ENCODE data around the gene UQCR11.

UQCR11 gene

GRCh38 chr19:1613808-1614570 is 8.7 kb upstream of the UQCR11 start:
- DNase-seq = no peak
- no peak for ATAC-seq (ENCODE audit: insufficient read depth, low read depth)
- TF ChIP-seq CTCF (IDR thresholded peaks at IDR 0.05; ENCODE audit: borderline replicate concordance, extremely low read depth, low read length, poor library complexity, severe bottlenecking) (no peak), EZH2 (IDR thresholded peaks at IDR 0.05; ENCODE audit: borderline replicate concordance, low read depth, low read length, severe bottlenecking) (no peak)
- no peak overlapping the region for H2AFZ ChIP-seq (ENCODE audit: low read depth, low read length)
- no peak overlapping the region for H3K4me2 ChIP-seq (ENCODE audit: insufficient read depth, low read length)
- H3K9me3 ChIP-seq (ENCODE audit: insufficient read depth, low read length, severe bottlenecking) = no peaks in the 10 kb centered on the region
- no peak overlapping the region for H3K4me3 ChIP-seq (ENCODE audit: low read depth in 1 of 2, low read length in 2 of 2)
- H3K36me3 ChIP-seq (ENCODE audit: insufficient read depth, low read length) = peaks cover 93% of the 10 kb centered on the region
- no peak overlapping the region for H3K9ac ChIP-seq (ENCODE audit: low read depth, low read length)
- peaks cover 18% of the 10 kb centered on the region for H3K79me2 ChIP-seq (ENCODE audit: insufficient read depth, low read length)
- H3K27me3 ChIP-seq (ENCODE audit: insufficient read depth, low read length, poor library complexity) = no peaks in the 10 kb centered on the region
- H4K20me1 ChIP-seq (ENCODE audit: insufficient read depth, low read length) = peaks cover 56% of the 10 kb centered on the region
- H3K4me1 ChIP-seq (ENCODE audit: insufficient read depth, low read length) = no peaks in the 10 kb centered on the region
- H3K27ac ChIP-seq (ENCODE audit: low read length) = no peak overlapping the region

- Histone ChIP-seq H3K79me2 (ENCODE audit: insufficient read depth, low read length) (peaks cover 11% of the 10 kb centered on the region), H3K4me1 (ENCODE audit: insufficient read depth, low read length) (no peaks in the 10 kb centered on the region), H3K27ac (ENCODE audit: low read length) (no peak overlapping the region), H3K9ac (ENCODE audit: low read depth, low read length) (no peak overlapping the region), H3K4me3 (ENCODE audit: low read depth in 1 of 2, low read length in 2 of 2) (no peak overlapping the region), H3K27me3 (ENCODE audit: insufficient read depth, low read length, poor library complexity) (no peaks in the 10 kb centered on the region), H4K20me1 (ENCODE audit: insufficient read depth, low read length) (peaks cover 47% of the 10 kb centered on the region), H3K36me3 (ENCODE audit: insufficient read depth, low read length) (peaks cover 85% of the 10 kb centered on the region), H3K4me2 (ENCODE audit: insufficient read depth, low read length) (no peak overlapping the region), H3K9me3 (ENCODE audit: insufficient read depth, low read length, severe bottlenecking) (no peaks in the 10 kb centered on the region), H2AFZ (ENCODE audit: low read depth, low read length) (no peak overlapping the region)
- no peak for TF ChIP-seq EZH2 (IDR thresholded peaks at IDR 0.05; ENCODE audit: borderline replicate concordance, low read depth, low read length, severe bottlenecking)
- TF ChIP-seq CTCF (IDR thresholded peaks at IDR 0.05; ENCODE audit: borderline replicate concordance, extremely low read depth, low read length, poor library complexity, severe bottlenecking) = no peak
- ATAC-seq (ENCODE audit: insufficient read depth, low read depth) (0 out of 3 replicates have a peak, but pooled peaks have one; percentile 11), DNase-seq (no peak)
Observed at GRCh38 chr19:1613146-1613545, 7.9 kb upstream of the UQCR11 start.

GRCh38 chr19:1612114-1613086 is 7.1 kb upstream of the UQCR11 start:
- no peak for ATAC-seq (ENCODE audit: insufficient read depth, low read depth)
- Histone ChIP-seq H3K9me3 (ENCODE audit: insufficient read depth, low read length, severe bottlenecking) (no peaks in the 10 kb centered on the region), H3K4me3 (ENCODE audit: low read depth in 1 of 2, low read length in 2 of 2) (no peak overlapping the region), H3K79me2 (ENCODE audit: insufficient read depth, low read length) (0 out of 2 replicates have a peak, but pooled peaks cover 9% of the 10 kb centered on the region), H3K4me2 (ENCODE audit: insufficient read depth, low read length) (no peak overlapping the region), H3K36me3 (ENCODE audit: insufficient read depth, low read length) (peaks cover 77% of the 10 kb centered on the region), H3K4me1 (ENCODE audit: insufficient read depth, low read length) (no peaks in the 10 kb centered on the region), H3K27ac (ENCODE audit: low read length) (no peak overlapping the region), H4K20me1 (ENCODE audit: insufficient read depth, low read length) (peaks cover 41% of the 10 kb centered on the region), H2AFZ (ENCODE audit: low read depth, low read length) (no peak overlapping the region), H3K9ac (ENCODE audit: low read depth, low read length) (no peak overlapping the region), H3K27me3 (ENCODE audit: insufficient read depth, low read length, poor library complexity) (no peaks in the 10 kb centered on the region)
- DNase-seq = no peak
- TF ChIP-seq CTCF (IDR thresholded peaks at IDR 0.05; ENCODE audit: borderline replicate concordance, extremely low read depth, low read length, poor library complexity, severe bottlenecking) (no peak), EZH2 (IDR thresholded peaks at IDR 0.05; ENCODE audit: borderline replicate concordance, low read depth, low read length, severe bottlenecking) (no peak)

Measured in DND-41 (cell line).